CD4-positive, alpha-beta T cell treated with Interleukin-1 beta for 1 hour (primary cell): ENCODE data around the gene SYPL1.

Source experiments
- DNase-seq, 2 donors: peaks; one replicate each; pipeline ENCODE4 v3.0.0-alpha.2; 2020 to 2022

Gene SYPL1

GRCh38 chr7:106049139-106049752, 62.9 kb downstream of the SYPL1 start:
- DNase-seq, result peak in 1 of 2 donors; percentile 34

- no peak for DNase-seq
Observed at GRCh38 chr7:106048706-106049020, 63.4 kb downstream of the SYPL1 start.

- no peak for DNase-seq
Observed at GRCh38 chr7:106047818-106048705, 64.0 kb downstream of the SYPL1 start.

- DNase-seq, result no peak
Observed at GRCh38 chr7:106047184-106047583, 64.9 kb downstream of the SYPL1 start.

GRCh38 chr7:106045586-106045985, 66.5 kb downstream of the SYPL1 start:
- no peak for DNase-seq

GRCh38 chr7:106045139-106045538, 67.0 kb downstream of the SYPL1 start:
- no peak for DNase-seq

- no peak for DNase-seq
Observed at GRCh38 chr7:106042196-106042611, 69.9 kb downstream of the SYPL1 start.

- peak; percentile 23 to 30 for DNase-seq
Observed at GRCh38 chr7:106041140-106041717, 70.9 kb downstream of the SYPL1 start.
